Measurements from ENCODE around the gene SHROOM2. TPM values are rescaled to one million over a fixed set of nuclear protein-coding genes. Genes with fewer than 3 reads are reported as not detected.

Gene SHROOM2
- total and polyA plus RNA-seq, 5 donors from 2014 or later, result 0.35 TPM; not detected in 4

GRCh38 chrX:9966775-9967408 lies 180.7 kb downstream of the SHROOM2 start, which contains the start of gene CLDN34:
TSS of gene CLDN34 (plus strand) at chrX:9967358. CDS start at chrX:9967358, 0 bp downstream.
- Mint-ChIP-seq H3K9me3 (peaks cover 0 to 2% (median 0%) of the 10 kb centered on the region in 7 donors), H3K4me1 (peaks cover 0 to 2% (median 0%) of the 10 kb centered on the region in 4 donors), H3K4me3 (no peak within 1 kb of the TSS), H3K27ac (no peak within 1 kb of the TSS), H3K27me3 (peaks cover 5% of the 10 kb centered on the region), H3K36me3 (no peaks in the 10 kb centered on the region)
- ATAC-seq (ENCODE audit: low read depth in 2 of 2) (no peak), DNase-seq (no peak)
- no peak within 1 kb of the TSS for H3K4me3 ChIP-seq (ENCODE audit: low read depth, low read length)
- no peaks in the 10 kb centered on the region for H3K27me3 ChIP-seq (ENCODE audit: control insufficient read depth, insufficient read depth, low read length)
- H3K36me3 ChIP-seq (ENCODE audit: control insufficient read depth, insufficient read depth, low read length), result no peaks in the 10 kb centered on the region
- H3K9me3 ChIP-seq (ENCODE audit: control insufficient read depth in 2 of 2, low read length in 2 of 2), result no peaks in the 10 kb centered on the region
- no peak within 1 kb of the TSS for H3K27ac ChIP-seq (ENCODE audit: insufficient read depth, low read length, poor library complexity, severe bottlenecking)
- H3K4me1 ChIP-seq (ENCODE audit: control insufficient read depth, insufficient read depth, low read length, poor library complexity, severe bottlenecking), result no peaks in the 10 kb centered on the region

- H3K4me3 ChIP-seq (ENCODE audit: low read depth, low read length), result no peak overlapping the region
- H3K4me1 ChIP-seq (ENCODE audit: control insufficient read depth, insufficient read depth, low read length, poor library complexity, severe bottlenecking), result no peaks in the 10 kb centered on the region
- no peaks in the 10 kb centered on the region for H3K9me3 ChIP-seq (ENCODE audit: control insufficient read depth in 2 of 2, low read length in 2 of 2)
- Mint-ChIP-seq H3K4me3 (no peak overlapping the region), H3K9me3 (peaks cover 0 to 2% (median 0%) of the 10 kb centered on the region in 7 donors), H3K27me3 (peaks cover 4% of the 10 kb centered on the region), H3K4me1 (no peaks in the 10 kb centered on the region), H3K36me3 (no peaks in the 10 kb centered on the region), H3K27ac (no peak overlapping the region)
- DNase-seq (no peak), ATAC-seq (ENCODE audit: low read depth in 2 of 2) (no peak)
- H3K36me3 ChIP-seq (ENCODE audit: control insufficient read depth, insufficient read depth, low read length), result no peaks in the 10 kb centered on the region
- no peaks in the 10 kb centered on the region for H3K27me3 ChIP-seq (ENCODE audit: control insufficient read depth, insufficient read depth, low read length)
- no peak overlapping the region for H3K27ac ChIP-seq (ENCODE audit: insufficient read depth, low read length, poor library complexity, severe bottlenecking)
Observed at GRCh38 chrX:9977635-9978034, 191.4 kb downstream of the SHROOM2 start.

- Histone ChIP-seq H3K4me3 (ENCODE audit: low read depth, low read length) (no peak overlapping the region), H3K27ac (ENCODE audit: insufficient read depth, low read length, poor library complexity, severe bottlenecking) (no peak overlapping the region), H3K4me1 (ENCODE audit: control insufficient read depth, insufficient read depth, low read length, poor library complexity, severe bottlenecking) (no peaks in the 10 kb centered on the region), H3K27me3 (ENCODE audit: control insufficient read depth, insufficient read depth, low read length) (no peaks in the 10 kb centered on the region), H3K9me3 (ENCODE audit: control insufficient read depth in 2 of 2, low read length in 2 of 2) (no peaks in the 10 kb centered on the region), H3K36me3 (ENCODE audit: control insufficient read depth, insufficient read depth, low read length) (no peaks in the 10 kb centered on the region)
- no peak for DNase-seq
- no peaks in the 10 kb centered on the region for H3K36me3 Mint-ChIP-seq
- ATAC-seq (ENCODE audit: low read depth in 2 of 2), result no peak
- no peak overlapping the region for H3K4me3 Mint-ChIP-seq
- no peaks in the 10 kb centered on the region for H3K27me3 Mint-ChIP-seq
- no peaks in the 10 kb centered on the region for H3K4me1 Mint-ChIP-seq
- H3K27ac Mint-ChIP-seq, result no peak overlapping the region
- H3K9me3 Mint-ChIP-seq, result peaks cover 0 to 2% (median 0%) of the 10 kb centered on the region in 7 donors
Observed at GRCh38 chrX:9980401-9980800, 194.2 kb downstream of the SHROOM2 start.

GRCh38 chrX:9980927-9981326 lies 194.7 kb downstream of the SHROOM2 start:
- peak overlapping the region in 1 of 3 donors; percentile 44 for H3K27ac Mint-ChIP-seq
- H3K4me1 Mint-ChIP-seq, result no peaks in the 10 kb centered on the region
- H3K36me3 ChIP-seq (ENCODE audit: control insufficient read depth, insufficient read depth, low read length), result no peaks in the 10 kb centered on the region
- H3K9me3 ChIP-seq (ENCODE audit: control insufficient read depth in 2 of 2, low read length in 2 of 2), result no peaks in the 10 kb centered on the region
- no peak for DNase-seq
- no peak overlapping the region for H3K4me3 ChIP-seq (ENCODE audit: low read depth, low read length)
- H3K27me3 Mint-ChIP-seq, result no peaks in the 10 kb centered on the region
- H3K27ac ChIP-seq (ENCODE audit: insufficient read depth, low read length, poor library complexity, severe bottlenecking), result no peak overlapping the region
- H3K4me1 ChIP-seq (ENCODE audit: control insufficient read depth, insufficient read depth, low read length, poor library complexity, severe bottlenecking), result no peaks in the 10 kb centered on the region
- H3K27me3 ChIP-seq (ENCODE audit: control insufficient read depth, insufficient read depth, low read length), result no peaks in the 10 kb centered on the region
- no peaks in the 10 kb centered on the region for H3K36me3 Mint-ChIP-seq
- H3K4me3 Mint-ChIP-seq, result no peak overlapping the region
- ATAC-seq (ENCODE audit: low read depth in 2 of 2), result no peak
- H3K9me3 Mint-ChIP-seq, result peaks cover 0 to 2% (median 0%) of the 10 kb centered on the region in 7 donors

- H3K9me3 ChIP-seq (ENCODE audit: control insufficient read depth in 2 of 2, low read length in 2 of 2), result no peaks in the 10 kb centered on the region
- DNase-seq, result no peak
- no peaks in the 10 kb centered on the region for H3K36me3 ChIP-seq (ENCODE audit: control insufficient read depth, insufficient read depth, low read length)
- H3K27ac Mint-ChIP-seq, result no peak overlapping the region
- H3K27me3 ChIP-seq (ENCODE audit: control insufficient read depth, insufficient read depth, low read length), result no peaks in the 10 kb centered on the region
- H3K4me3 Mint-ChIP-seq, result no peak overlapping the region
- peaks cover 0 to 2% (median 0%) of the 10 kb centered on the region in 7 donors for H3K9me3 Mint-ChIP-seq
- peaks cover 5% of the 10 kb centered on the region for H3K27me3 Mint-ChIP-seq
- H3K4me1 ChIP-seq (ENCODE audit: control insufficient read depth, insufficient read depth, low read length, poor library complexity, severe bottlenecking), result no peaks in the 10 kb centered on the region
- H3K27ac ChIP-seq (ENCODE audit: insufficient read depth, low read length, poor library complexity, severe bottlenecking), result no peak overlapping the region
- no peak overlapping the region for H3K4me3 ChIP-seq (ENCODE audit: low read depth, low read length)
- H3K4me1 Mint-ChIP-seq, result no peaks in the 10 kb centered on the region
- no peaks in the 10 kb centered on the region for H3K36me3 Mint-ChIP-seq
- ATAC-seq (ENCODE audit: low read depth in 2 of 2), result no peak
Observed at GRCh38 chrX:9983441-9983840, 197.2 kb downstream of the SHROOM2 start.

GRCh38 chrX:9983846-9984245 lies 197.6 kb downstream of the SHROOM2 start:
- H3K27ac Mint-ChIP-seq, result no peak overlapping the region
- H3K27me3 Mint-ChIP-seq, result peaks cover 5% of the 10 kb centered on the region
- H3K27me3 ChIP-seq (ENCODE audit: control insufficient read depth, insufficient read depth, low read length), result no peaks in the 10 kb centered on the region
- no peaks in the 10 kb centered on the region for H3K4me1 Mint-ChIP-seq
- H3K9me3 ChIP-seq (ENCODE audit: control insufficient read depth in 2 of 2, low read length in 2 of 2), result no peaks in the 10 kb centered on the region
- H3K36me3 Mint-ChIP-seq, result no peaks in the 10 kb centered on the region
- DNase-seq (no peak), ATAC-seq (ENCODE audit: low read depth in 2 of 2) (no peak)
- H3K9me3 Mint-ChIP-seq, result peaks cover 0 to 2% (median 0%) of the 10 kb centered on the region in 7 donors
- H3K4me3 Mint-ChIP-seq, result no peak overlapping the region
- H3K4me3 ChIP-seq (ENCODE audit: low read depth, low read length), result no peak overlapping the region
- H3K27ac ChIP-seq (ENCODE audit: insufficient read depth, low read length, poor library complexity, severe bottlenecking), result no peak overlapping the region
- no peaks in the 10 kb centered on the region for H3K36me3 ChIP-seq (ENCODE audit: control insufficient read depth, insufficient read depth, low read length)
- H3K4me1 ChIP-seq (ENCODE audit: control insufficient read depth, insufficient read depth, low read length, poor library complexity, severe bottlenecking), result no peaks in the 10 kb centered on the region

- Mint-ChIP-seq H3K27me3 (peaks cover 5% of the 10 kb centered on the region), H3K36me3 (no peaks in the 10 kb centered on the region), H3K4me3 (no peak overlapping the region), H3K9me3 (no peaks in the 10 kb centered on the region), H3K27ac (no peak overlapping the region), H3K4me1 (no peaks in the 10 kb centered on the region)
- Histone ChIP-seq H3K4me3 (ENCODE audit: low read depth, low read length) (no peak overlapping the region), H3K27me3 (ENCODE audit: control insufficient read depth, insufficient read depth, low read length) (no peaks in the 10 kb centered on the region), H3K27ac (ENCODE audit: insufficient read depth, low read length, poor library complexity, severe bottlenecking) (no peak overlapping the region), H3K36me3 (ENCODE audit: control insufficient read depth, insufficient read depth, low read length) (no peaks in the 10 kb centered on the region), H3K9me3 (ENCODE audit: control insufficient read depth in 2 of 2, low read length in 2 of 2) (no peaks in the 10 kb centered on the region), H3K4me1 (ENCODE audit: control insufficient read depth, insufficient read depth, low read length, poor library complexity, severe bottlenecking) (no peaks in the 10 kb centered on the region)
- ATAC-seq (ENCODE audit: low read depth in 2 of 2), result no peak
- DNase-seq, result peak in 1 of 3 donors; percentile 24
Observed at GRCh38 chrX:9988762-9989161, 202.5 kb downstream of the SHROOM2 start.

GRCh38 chrX:9992061-9992460 lies 205.8 kb downstream of the SHROOM2 start:
- H3K4me1 Mint-ChIP-seq, result peaks cover 0 to 4% (median 0%) of the 10 kb centered on the region in 4 donors
- Histone ChIP-seq H3K27ac (ENCODE audit: insufficient read depth, low read length, poor library complexity, severe bottlenecking) (no peak overlapping the region), H3K4me3 (ENCODE audit: low read depth, low read length) (no peak overlapping the region), H3K9me3 (ENCODE audit: control insufficient read depth in 2 of 2, low read length in 2 of 2) (no peaks in the 10 kb centered on the region), H3K36me3 (ENCODE audit: control insufficient read depth, insufficient read depth, low read length) (no peaks in the 10 kb centered on the region), H3K27me3 (ENCODE audit: control insufficient read depth, insufficient read depth, low read length) (no peaks in the 10 kb centered on the region), H3K4me1 (ENCODE audit: control insufficient read depth, insufficient read depth, low read length, poor library complexity, severe bottlenecking) (no peaks in the 10 kb centered on the region)
- no peak overlapping the region for H3K4me3 Mint-ChIP-seq
- no peaks in the 10 kb centered on the region for H3K36me3 Mint-ChIP-seq
- ATAC-seq (ENCODE audit: low read depth in 2 of 2) (no peak), DNase-seq (no peak)
- no peak overlapping the region for H3K27ac Mint-ChIP-seq
- H3K27me3 Mint-ChIP-seq, result no peaks in the 10 kb centered on the region
- no peaks in the 10 kb centered on the region for H3K9me3 Mint-ChIP-seq

Measured in CD4-positive, CD25-positive, alpha-beta regulatory T cell (primary cell).